H1 (cell line): ENCODE data around the gene AGPAT3.

ENCODE experiments used
- CREB1 ChIP-seq: IDR thresholded peaks from 2 replicates; pipeline ENCODE4 v1.6.1; 2012; ENCODE audit warnings: inconsistent platforms
- CTCF ChIP-seq, 3 experiments: IDR thresholded peaks; 1 replicate in 2 of 3; 2 replicates in 1 of 3; pipeline versions ENCODE4 v1.5.1 to v1.6.1; 2011; ENCODE audit warnings: low read length in 3 of 3, mild to moderate bottlenecking in 3 of 3, inconsistent platforms in 2 of 3, low read depth in 1 of 3, moderate library complexity in 1 of 3; ENCODE audit not compliant: insufficient read depth in 1 of 3; ENCODE audit errors: control extremely low read depth in 1 of 3
- E2F6 ChIP-seq: IDR thresholded peaks from 2 replicates; pipeline ENCODE4 v1.6.1; 2012; ENCODE audit warnings: inconsistent platforms
- EZH2 ChIP-seq: fragments of 200-600 bp; sonication (generic); IDR thresholded peaks from 2 replicates; pipeline ENCODE4 v1.7.1; 2012; ENCODE audit warnings: low read depth, mild to moderate bottlenecking, moderate library complexity, low read length, inconsistent platforms; ENCODE audit not compliant: severe bottlenecking
- JUND ChIP-seq: IDR thresholded peaks from 2 replicates; pipeline ENCODE4 v1.6.1; 2011; ENCODE audit warnings: mild to moderate bottlenecking, improper control_type of control experiment, low read length
- KDM1A ChIP-seq: fragments of 200-600, 300-600 bp; sonication (generic); IDR thresholded peaks from 2 replicates; pipeline ENCODE4 v1.7.1; 2016; ENCODE audit warnings: mild to moderate bottlenecking, low read length, borderline replicate concordance
- YY1 ChIP-seq: IDR thresholded peaks from 2 replicates; pipeline ENCODE4 v1.6.1; 2011; ENCODE audit warnings: low read depth, mild to moderate bottlenecking, low read length

- TF ChIP-seq JUND (no peak), CTCF (IDR thresholded peaks at IDR 0.05; ENCODE audit: control extremely low read depth in 1 of 3, insufficient read depth in 1 of 3, low read depth in 1 of 3, low read length in 3 of 3) (no peak), EZH2 (no peak), CREB1 (no peak), KDM1A (no peak), E2F6 (no peak), YY1 (no peak)
Observed at GRCh38 chr21:43840259-43840658, 24.8 kb upstream of the AGPAT3 start.
